HepG2 (cell line): Measurements from ENCODE around the gene CPE.

Experiments
- EP300 ChIP-seq, 3 experiments: sonication (generic) in 1 of 3; formaldehyde crosslinking in 1 of 3; IDR thresholded peaks; 2 replicates each; pipeline versions ENCODE4 v1.5.1 to v1.6.1; 2011 to 2020; ENCODE audit warnings: low read depth in 2 of 3, low read length in 2 of 3, borderline replicate concordance in 1 of 3, improper control_type of control experiment in 1 of 3, mild to moderate bottlenecking in 1 of 3, missing genetic modification reagents in 1 of 3, moderate library complexity in 1 of 3
- FOXP1 ChIP-seq, 2 experiments: fragments of 450-650 bp in 1 of 2; IDR thresholded peaks; 2 replicates each; pipeline ENCODE4 v1.6.1; 2017 to 2018; ENCODE audit warnings: antibody characterized with exemption in 1 of 2
- MTA3 ChIP-seq: sonication (generic); formaldehyde crosslinking; IDR thresholded peaks from 2 replicates; pipeline ENCODE4 v1.4.0; 2020; ENCODE audit warnings: missing genetic modification reagents
- NCOA1 ChIP-seq: sonication (generic); formaldehyde crosslinking; IDR thresholded peaks from 2 replicates; pipeline ENCODE4 v1.9.0; 2021; ENCODE audit warnings: missing genetic modification reagents
- NFIC ChIP-seq: IDR thresholded peaks from 2 replicates; pipeline ENCODE4 v1.6.1; 2012; ENCODE audit warnings: mild to moderate bottlenecking, low read length, inconsistent platforms
- POLR2A ChIP-seq, 2 experiments: IDR thresholded peaks; 2 replicates each; pipeline ENCODE4 v1.6.1; 2011; ENCODE audit warnings: low read depth in 2 of 2, low read length in 2 of 2, mild to moderate bottlenecking in 1 of 2, moderate library complexity in 1 of 2; ENCODE audit not compliant: insufficient read depth in 1 of 2
- POLR2AphosphoS2 ChIP-seq: IDR thresholded peaks from 2 replicates; pipeline ENCODE4 v1.6.1; 2011; ENCODE audit warnings: low read depth, low read length, improper control_type of control experiment
- SP1 ChIP-seq, 2 experiments: fragments of 450-650 bp in 1 of 2; sonication (generic) in 1 of 2; formaldehyde crosslinking in 1 of 2; IDR thresholded peaks; 2 replicates each; pipeline versions ENCODE4 v1.4.0 to v1.6.1; 2016 to 2020; ENCODE audit warnings: missing genetic modification reagents in 1 of 2
- ZNF274 ChIP-seq: sonication (generic); formaldehyde crosslinking; IDR thresholded peaks from 2 replicates; pipeline ENCODE4 v1.5.1; 2020; ENCODE audit warnings: mild to moderate bottlenecking, missing genetic modification reagents
- ZNF549 ChIP-seq: sonication (generic); formaldehyde crosslinking; IDR thresholded peaks from 2 replicates; pipeline ENCODE4 v1.5.0; 2020; ENCODE audit warnings: missing genetic modification reagents
- TF ChIP-seq, protein P1 (sequence below): sonication (generic); formaldehyde crosslinking; IDR thresholded peaks from 2 replicates; pipeline ENCODE4 v1.5.0; 2020; ENCODE audit warnings: missing genetic modification reagents
- TF ChIP-seq, protein P2 (sequence below): sonication (generic); formaldehyde crosslinking; IDR thresholded peaks from 2 replicates; pipeline ENCODE4 v1.4.0; 2020; ENCODE audit warnings: missing genetic modification reagents, borderline replicate concordance

DNA sequence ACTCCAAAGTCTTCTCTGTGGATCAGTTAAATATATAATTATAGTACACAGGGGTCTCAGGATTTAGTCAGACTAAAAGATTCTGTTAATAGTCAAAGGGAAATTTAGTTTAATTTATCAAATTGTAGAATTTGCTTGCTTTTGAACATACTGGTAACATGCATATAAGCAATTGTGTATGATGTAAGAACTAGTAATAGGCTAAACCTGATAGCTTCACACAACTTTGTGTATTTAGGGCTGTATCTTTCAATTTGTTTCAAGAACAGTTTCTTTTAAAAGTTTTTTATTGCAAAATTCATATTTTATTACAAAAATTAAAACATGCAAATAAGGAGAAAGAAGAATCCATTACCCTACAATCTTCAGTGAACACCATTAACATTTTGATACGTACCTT, 99.5 kb downstream of the CPE start:
- TF ChIP-seq POLR2A (IDR thresholded peaks at IDR 0.05; ENCODE audit: insufficient read depth in 1 of 2, low read depth in 2 of 2, low read length in 2 of 2): no peak
- no peak for TF ChIP-seq ZNF549 (CRISPR knock-in tag)
- TF ChIP-seq FOXP1 (IDR thresholded peaks at IDR 0.05): no peak
- no peak for TF ChIP-seq FOXP1 (CRISPR knock-in tag; IDR thresholded peaks at IDR 0.05)
- TF ChIP-seq, protein P1, sequence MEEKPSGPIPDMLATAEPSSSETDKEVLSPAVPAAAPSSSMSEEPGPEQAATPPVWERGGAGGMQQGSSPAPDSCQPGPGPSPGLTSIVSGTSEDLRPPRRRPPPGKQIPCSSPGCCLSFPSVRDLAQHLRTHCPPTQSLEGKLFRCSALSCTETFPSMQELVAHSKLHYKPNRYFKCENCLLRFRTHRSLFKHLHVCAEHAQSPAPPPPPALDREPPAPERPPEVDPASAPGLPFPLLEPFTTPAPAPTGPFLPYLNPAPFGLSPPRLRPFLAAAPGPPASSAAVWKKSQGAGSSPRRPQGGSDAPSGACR (CRISPR knock-in tag): no peak
- TF ChIP-seq POLR2AphosphoS2: no peak
- TF ChIP-seq, protein P2, sequence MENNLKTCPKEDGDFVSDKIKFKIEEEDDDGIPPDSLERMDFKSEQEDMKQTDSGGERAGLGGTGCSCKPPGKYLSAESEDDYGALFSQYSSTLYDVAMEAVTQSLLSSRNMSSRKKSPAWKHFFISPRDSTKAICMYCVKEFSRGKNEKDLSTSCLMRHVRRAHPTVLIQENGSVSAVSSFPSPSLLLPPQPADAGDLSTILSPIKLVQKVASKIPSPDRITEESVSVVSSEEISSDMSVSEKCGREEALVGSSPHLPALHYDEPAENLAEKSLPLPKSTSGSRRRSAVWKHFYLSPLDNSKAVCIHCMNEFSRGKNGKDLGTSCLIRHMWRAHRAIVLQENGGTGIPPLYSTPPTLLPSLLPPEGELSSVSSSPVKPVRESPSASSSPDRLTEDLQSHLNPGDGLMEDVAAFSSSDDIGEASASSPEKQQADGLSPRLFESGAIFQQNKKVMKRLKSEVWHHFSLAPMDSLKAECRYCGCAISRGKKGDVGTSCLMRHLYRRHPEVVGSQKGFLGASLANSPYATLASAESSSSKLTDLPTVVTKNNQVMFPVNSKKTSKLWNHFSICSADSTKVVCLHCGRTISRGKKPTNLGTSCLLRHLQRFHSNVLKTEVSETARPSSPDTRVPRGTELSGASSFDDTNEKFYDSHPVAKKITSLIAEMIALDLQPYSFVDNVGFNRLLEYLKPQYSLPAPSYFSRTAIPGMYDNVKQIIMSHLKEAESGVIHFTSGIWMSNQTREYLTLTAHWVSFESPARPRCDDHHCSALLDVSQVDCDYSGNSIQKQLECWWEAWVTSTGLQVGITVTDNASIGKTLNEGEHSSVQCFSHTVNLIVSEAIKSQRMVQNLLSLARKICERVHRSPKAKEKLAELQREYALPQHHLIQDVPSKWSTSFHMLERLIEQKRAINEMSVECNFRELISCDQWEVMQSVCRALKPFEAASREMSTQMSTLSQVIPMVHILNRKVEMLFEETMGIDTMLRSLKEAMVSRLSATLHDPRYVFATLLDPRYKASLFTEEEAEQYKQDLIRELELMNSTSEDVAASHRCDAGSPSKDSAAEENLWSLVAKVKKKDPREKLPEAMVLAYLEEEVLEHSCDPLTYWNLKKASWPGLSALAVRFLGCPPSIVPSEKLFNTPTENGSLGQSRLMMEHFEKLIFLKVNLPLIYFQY (CRISPR knock-in tag): no peak
- TF ChIP-seq ZNF274: no peak
- TF ChIP-seq NFIC: no peak
- TF ChIP-seq SP1 (IDR thresholded peaks at IDR 0.05): no peak
- TF ChIP-seq SP1 (CRISPR knock-in tag; IDR thresholded peaks at IDR 0.05): no peak
- TF ChIP-seq EP300 (IDR thresholded peaks at IDR 0.05; ENCODE audit: low read depth in 2 of 2, low read length in 2 of 2): no peak
- no peak for TF ChIP-seq EP300 (CRISPR knock-in tag; IDR thresholded peaks at IDR 0.05; ENCODE audit: borderline replicate concordance)
- no peak for TF ChIP-seq NCOA1 (CRISPR knock-in tag)
- no peak for TF ChIP-seq MTA3 (CRISPR knock-in tag)
